ENCODE results near the gene KCTD16.

Gene KCTD16

DNA sequence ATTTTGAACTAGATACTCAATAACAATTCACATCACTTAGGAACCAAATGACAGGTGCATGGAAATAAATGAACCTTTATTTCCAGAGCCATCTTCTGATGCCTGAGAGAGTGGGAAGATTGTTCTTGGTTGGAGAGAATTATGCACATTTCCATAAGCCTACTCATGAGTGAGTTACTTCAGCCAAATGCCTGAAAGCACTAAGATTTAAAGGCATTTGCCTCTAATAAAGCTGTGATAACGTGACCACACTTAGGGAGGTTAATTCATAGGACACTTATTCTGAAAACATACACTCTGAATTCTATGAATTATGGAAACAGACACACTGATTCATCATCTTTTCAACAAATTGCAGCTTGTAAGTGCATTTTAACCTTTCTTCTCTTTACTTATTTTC, 40.0 kb downstream of the KCTD16 start:
- no peak for DNase-seq

DNA sequence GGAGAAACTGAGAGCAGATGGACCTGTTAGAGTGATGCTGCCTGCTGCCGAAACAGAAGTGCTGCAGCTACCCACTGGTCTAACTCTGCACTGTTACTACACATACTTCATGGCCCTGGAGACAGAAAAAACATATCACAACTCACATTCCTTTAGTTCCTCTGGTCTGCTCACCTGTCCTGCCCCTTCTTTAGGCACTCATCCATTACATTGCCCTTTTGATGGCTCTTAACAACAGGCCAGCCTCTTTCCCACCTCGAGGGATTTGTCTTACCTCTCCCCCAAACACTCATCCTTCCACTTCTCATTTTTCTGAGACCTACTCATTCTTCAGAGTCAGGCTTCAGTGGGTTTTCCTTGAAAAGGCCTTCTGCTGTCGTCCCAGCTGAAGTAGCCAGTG, 49.2 kb downstream of the KCTD16 start:
- DNase-seq, result no peak

DNA sequence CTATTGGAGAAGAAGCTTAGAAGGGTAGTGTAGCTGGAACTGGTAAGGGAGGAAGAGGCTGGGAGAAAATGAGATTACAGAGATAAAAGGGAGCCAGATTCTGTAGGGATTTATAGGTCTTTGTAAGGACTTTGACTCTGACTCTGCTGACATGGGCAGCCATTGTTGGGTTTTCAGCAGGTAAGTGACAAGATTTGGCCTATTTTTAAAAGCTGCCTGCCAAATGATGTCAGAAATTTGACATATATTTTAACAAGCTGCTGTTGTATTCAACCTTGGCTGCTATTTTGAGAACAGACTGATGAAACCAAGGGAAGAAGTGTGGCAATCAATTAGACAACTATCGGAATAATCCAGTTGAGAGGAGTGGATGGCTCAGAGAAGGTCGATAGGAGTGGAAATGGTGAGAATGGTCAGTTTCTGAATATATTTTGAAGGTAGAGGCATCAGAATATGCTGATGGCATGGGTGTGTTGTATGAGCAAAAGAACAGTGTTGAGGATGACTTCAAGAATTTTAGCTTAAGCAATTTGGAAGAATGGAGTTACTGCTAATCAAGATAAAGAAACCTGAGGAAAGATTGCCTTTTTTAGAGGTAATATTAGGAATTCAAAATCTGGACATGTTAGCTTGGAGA, 56.8 kb downstream of the KCTD16 start:
- DNase-seq, result no peak

DNA sequence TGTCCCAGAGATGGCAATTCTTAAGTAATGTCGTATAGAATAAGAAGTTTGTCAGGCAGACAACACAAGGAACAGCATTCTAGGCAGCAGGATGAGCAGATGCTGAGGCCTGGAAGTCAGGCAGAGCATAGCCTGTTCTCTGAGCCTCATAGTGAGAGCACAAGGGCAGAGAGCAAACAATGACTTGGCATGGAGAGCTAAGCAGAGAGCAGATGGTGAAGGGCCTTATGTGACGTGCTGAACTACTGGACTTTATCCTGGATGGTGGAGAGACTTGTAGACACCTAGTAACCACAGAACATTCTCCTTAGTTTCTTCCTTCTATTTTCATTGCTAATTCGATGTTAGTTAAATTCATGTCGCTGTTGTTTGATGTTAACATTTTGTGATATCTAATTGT, 60.1 kb downstream of the KCTD16 start:
- DNase-seq, result peak; percentile 95

DNA sequence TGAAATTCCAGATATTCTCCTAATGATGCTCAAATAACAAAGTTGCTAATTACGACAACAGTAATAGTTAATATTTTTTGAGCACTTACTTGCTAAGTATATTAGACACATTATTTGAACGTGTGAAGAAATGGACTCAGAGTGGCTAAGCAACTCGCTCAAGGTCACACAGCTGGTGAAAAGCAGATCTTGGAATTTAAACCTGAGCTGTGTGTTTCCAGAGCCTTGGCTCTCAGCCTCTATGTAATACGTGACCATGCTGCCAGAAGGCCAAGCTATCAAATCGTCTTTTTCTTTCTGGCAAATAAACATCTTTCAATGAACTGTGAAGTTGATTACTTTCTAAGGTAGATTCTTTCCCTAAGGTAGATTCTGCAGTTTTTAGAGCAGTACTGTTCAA, 61.6 kb downstream of the KCTD16 start:
- peak; percentile 27 for DNase-seq

DNA sequence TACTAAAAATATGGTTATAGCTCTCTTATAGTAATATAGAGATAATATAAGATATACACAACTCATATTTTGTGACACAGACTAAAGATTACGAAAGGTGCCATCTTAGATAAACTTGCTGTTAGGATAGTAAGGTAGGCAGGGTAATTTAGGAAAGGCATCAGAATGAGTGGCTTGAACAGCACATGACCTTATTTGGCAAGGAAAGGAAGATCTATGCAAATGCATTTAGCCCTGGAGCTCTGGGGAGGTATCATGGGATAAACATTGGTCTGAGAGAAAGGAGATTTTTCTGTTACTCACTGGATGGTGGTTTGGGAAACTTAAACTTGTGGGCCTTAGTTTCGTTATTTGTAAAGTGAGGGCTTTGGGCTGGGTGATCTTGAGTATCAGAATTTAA, 65.8 kb downstream of the KCTD16 start:
- no peak for DNase-seq

DNA sequence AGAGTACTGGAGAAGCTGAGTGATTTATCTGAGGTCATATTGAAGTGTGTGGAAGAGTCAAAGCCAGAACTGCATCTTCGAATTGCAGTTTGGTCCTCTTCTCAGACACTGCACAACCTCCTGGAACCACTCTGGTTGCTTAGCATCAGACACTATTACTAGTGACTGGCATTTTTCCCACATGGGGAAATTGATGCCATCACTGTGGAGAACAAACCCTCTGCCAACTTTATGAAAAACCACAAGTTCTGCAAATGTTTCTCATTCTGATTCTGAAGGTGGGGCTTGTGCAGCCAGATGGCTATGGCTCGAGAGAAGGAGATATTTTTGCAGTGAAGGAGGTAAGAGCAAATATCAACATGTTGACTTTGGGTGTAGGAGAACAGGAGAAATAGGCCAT, 67.2 kb downstream of the KCTD16 start:
- peak; percentile 93 for DNase-seq

DNA sequence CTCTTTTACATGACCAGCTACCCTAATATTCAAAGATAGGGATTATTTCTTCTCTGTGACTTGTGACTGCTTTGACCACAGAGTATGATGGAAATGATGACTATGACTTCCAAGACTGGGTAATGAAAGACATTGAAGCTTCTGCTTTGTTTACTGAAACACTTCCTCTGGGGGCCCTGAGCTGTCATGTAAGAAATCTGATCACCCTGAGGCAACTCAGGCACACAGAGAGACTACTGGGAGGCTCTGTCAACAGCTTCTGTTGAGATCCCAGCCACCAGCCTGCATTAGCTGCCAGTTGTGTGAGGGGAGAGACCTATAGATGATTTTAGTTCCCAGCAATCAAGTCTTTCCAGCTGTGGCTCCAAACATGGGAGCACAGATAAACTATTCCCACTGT, 76.5 kb downstream of the KCTD16 start:
- no peak for DNase-seq

DNA sequence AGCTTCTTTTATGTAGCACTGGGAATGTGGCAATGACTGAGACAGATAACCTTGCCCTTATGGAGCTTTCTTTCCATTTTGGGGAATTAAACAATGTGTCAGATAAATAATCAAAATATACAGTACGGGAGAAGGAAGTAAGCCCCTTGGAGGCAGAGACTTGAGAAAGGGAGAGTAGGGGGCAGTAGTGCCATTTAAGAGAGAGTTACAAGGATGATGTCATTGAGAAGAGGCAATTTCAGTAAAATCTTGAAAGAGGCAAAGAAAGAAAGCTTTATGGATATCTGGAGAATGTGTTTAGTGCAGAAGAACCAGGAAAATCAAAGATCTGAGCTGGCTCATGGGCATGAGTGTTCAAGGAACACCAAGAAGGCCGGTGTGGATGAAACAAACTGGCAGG, 77.3 kb downstream of the KCTD16 start:
- no peak for DNase-seq

DNA sequence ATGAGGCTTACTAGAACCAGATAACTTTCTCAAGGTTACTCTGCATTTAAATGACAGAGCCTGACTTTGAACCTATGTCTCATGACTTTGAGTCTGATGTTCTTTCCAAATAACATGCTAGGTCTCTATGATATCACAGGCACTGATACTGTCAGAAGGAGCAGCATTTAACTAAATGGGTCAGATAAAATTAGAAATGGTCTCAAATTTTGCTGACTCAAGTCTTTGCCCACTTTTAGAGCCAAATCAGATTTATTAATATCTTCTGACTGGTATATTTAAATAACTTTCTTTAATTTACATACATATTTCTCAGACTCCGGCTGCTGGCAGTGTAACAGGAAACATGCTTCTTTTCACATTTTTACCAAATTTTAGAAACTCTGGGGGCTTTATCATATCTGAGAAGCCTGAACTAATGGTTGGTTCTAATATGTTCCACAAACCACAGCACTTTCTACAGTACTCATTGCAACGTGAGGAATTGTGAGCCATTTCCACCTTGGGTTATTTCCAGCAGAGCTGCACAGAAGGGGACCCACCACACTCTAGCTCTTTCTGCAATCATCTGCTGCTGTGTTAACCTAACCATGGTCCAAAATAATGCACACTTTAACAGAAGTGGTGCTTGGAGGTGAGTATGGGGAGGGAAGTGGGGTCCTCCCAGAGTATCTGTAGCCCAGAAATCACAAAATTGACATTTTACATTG, 79.2 kb downstream of the KCTD16 start:
- DNase-seq, result no peak

DNA sequence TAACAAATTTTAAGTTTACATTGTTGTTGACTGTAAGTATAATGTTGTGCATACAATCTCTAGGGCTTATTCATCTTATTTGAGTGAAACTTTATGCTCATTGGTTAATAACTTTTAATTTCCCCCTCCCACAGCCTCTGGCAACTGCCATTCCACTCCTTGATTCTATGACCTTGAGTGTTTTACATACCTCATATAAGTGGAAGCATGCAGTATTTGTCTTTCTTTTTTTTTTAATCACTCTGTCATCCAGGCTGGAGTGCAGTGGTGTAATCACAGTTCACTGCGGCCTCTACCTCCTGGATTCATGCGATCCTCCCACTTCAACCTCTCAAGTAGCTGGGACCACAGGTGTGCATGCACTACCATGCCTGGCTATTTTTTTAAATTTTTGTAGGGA, 83.9 kb downstream of the KCTD16 start:
- DNase-seq, result no peak

DNA sequence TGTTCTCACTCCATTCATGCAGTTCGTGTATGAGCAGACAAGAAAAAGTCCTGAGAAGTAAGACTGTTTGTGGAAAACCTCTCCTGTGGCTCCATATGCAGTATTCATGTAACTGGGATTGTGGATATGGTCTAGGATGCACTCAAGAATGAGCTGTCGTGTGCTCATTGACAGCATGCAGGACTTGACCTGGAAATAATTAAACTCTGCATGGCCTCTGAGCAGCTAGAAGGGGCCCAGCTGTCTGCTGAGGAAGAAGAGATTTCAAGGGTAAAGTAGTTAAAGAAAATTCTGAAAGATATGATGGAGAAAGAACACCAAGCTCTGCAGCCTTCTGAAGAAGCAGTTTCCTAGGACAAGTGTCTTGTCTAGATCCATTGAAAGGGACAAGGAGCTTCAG, 89.4 kb downstream of the KCTD16 start:
- no peak for DNase-seq

DNA sequence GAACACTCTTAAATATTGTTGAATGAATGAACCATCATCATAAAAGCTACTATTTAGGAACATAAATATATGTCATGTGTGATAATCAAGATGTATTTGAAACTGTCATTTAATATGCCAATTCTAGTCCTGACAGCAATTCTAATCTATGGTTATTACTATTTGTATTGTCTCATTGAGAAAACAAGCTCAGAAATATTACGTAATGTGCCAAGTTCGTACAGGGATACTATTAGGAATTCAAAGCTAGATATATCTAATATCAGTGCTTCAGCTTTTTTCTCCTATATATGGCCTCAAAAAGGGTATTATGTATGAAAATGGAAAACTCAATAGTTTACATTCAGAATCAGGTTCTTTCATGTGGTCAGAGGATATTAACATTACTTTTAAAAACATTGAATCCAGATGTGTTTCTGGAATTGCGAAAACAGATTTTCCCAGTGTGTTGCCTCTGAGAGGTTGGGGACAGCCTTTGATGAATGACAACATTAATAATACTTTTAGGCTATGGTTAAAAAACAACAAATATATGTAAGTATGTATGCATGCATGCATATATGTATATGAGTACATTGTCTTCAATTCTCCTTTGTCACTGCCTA, 95.1 kb downstream of the KCTD16 start:
- DNase-seq, result no peak

DNA sequence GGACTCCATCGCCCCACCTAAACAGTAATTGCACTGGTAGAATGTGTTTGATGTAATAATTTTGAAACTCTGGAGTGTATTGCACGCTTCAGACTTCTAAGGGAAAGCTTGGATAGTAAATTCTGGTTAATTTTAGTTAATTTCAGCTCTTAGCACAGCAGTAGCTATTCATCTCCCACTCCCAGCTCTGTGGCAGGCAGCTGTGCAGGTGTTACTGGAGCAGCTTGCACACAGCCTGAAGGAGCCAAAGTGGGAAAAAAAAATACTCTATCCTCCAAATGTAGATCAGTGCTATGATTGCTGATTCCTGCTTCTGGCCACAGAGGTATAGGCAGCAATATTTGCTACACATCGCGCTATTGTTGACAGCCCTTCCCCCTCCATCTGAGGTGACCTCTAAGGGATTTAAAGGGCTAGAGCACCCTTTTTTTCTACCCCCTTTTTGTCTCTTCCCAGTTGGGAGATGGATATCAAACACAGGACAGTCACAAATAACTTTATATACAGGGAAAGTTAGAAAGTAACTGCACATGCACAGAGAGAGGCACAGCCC, 97.4 kb downstream of the KCTD16 start:
- DNase-seq, result no peak

DNA sequence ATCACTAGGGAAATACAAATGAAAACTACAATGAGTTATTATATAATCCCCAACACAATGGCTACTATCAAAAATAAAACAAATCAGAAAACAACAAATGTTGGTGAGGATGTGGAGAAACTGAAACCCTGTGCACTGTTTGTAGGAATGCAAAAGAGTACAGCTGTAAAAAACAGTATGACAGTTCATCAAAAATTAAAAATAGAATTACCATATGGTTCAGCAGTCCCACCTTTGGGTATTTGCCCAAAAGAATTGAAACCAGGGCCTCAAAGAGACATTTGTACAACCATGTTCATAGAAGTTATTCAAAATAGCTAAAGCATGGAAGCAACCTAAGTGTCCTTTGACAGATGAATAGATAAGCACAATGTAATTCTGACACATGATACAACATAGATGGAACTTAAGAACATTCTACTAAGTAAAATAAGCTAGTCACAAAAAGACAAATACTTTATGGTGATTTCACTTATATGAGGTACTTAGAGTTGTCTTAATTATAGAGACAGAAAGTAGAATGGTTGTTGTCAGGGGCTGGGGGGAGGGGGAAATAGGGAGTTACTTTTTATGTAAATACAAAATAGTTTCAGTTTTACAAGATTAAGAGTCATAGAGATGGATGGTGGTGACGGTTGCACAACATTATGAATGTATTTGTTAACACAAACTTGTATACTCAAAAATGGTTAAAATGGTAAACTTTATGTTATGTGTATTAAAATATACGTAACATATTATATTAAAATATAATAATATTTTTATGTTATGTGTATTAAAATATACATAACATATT, 102.8 kb downstream of the KCTD16 start:
- DNase-seq, result no peak

DNA sequence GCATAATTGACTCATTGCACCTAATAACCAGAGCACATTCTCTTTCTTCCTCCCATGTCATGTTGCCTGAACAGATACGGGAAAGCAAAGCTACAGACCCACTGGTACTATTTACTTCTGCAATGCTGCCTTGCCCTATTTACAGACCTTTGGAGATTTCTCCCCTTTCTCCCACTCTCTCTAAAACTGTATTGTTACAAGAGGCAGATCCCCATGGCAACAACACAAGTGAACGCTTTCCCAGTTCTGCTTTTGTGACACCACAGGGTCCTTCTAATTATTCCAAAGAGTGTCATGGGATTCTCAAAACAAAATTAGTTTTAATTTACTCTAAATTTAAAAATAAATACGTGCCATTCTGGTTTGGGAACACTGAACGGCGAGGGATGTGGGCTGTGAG, 104.7 kb downstream of the KCTD16 start:
- DNase-seq, result no peak

DNA sequence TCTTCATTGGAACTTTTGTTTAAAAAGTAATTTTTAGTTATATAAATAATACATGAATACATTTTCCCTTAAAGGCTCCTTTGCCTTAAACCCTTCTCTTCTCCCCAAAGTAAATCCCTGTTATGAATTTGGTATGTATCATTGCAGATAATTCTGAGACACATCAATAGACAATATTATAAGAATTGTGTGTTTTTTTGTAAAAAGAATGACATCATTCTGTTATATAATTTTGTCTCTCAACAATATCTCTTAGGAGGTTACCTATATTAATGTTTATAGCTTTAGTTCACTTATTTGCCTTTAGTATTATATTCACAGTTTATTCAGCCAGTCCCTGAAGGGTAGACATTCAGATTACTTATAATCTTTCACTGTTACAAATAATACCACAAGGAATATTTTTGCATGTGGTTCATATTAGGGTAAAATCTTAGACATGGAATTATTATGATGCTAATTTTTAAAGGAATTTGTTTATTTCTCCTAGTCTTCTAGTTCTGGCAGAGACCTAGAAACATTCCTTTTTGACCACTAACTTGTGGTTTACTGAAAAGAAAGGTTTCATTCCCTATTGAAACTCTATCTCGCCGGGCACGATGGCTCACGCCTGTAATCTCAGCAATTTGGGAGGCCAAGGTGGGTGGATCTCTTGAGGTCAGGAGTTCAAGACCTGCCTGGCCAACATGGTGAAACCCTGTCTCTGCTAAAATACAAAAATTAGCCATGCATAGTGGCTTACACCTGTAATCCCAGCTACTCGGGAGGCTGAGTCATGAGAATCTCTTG, 105.6 kb downstream of the KCTD16 start:
- DNase-seq, result no peak

DNA sequence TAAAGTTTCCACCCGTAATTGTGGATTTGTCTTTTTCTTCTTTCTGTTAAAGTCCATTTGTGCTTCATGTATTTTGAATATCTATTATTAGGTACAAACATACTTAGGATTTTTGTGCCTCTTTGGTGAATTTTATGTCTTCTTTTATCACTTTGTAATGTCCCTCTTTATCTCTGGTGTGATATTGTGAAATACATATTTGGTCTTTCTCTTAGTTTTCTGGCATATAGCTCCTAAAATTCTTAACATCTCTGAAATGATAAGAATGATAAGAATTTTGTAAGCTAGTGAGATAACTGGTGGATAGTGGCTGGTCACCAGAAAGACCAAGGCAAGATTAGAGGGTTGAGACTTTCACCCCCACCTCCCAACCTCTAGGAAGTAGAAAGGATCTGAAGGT, 111.1 kb downstream of the KCTD16 start:
- no peak for DNase-seq

DNA sequence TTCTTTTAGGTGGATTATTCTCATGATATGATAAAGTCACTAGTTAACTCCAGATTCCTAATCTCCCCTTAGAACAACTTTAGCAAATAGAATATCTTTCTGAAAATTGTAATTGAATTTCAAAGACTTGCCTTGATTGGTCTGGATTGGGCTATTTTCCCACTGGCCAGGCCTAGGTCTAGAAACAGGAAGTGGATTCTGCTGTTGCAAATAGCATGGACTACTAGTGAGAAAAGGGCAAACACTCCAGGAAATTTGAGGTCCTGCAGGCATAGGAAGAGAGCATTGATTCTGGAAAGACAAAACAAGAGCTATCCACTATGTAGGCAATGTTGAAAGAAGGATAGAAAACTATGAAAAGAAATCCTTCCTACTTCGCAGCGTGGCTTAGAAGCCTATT, 113.4 kb downstream of the KCTD16 start:
- no peak for DNase-seq

DNA sequence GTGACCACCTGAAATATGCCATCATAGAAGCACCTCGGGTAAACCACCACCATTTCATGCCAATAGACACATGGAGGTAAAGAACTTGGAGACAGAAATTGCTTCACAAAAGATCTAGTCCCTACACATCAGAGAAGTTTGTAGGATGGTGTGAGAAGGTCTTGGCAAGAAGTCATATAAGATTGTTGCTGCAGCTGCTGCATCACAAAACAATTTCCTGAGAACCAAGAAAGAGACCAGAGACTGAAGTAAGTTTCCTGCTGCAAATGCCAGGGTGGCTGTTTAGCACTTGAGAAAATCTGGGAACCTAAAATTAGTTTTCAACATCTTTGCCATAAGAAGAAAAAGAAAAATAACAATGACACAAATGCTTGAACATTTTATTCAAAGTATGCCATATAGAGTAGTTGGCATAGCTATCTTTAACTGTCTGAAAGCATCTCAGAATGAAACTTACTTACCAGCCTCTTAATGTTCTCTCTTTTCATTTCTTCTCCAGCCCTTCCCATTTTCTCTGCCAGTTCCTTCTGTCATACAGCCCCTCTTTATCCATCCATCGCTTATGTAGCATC, 114.3 kb downstream of the KCTD16 start:
- DNase-seq, result no peak

DNA sequence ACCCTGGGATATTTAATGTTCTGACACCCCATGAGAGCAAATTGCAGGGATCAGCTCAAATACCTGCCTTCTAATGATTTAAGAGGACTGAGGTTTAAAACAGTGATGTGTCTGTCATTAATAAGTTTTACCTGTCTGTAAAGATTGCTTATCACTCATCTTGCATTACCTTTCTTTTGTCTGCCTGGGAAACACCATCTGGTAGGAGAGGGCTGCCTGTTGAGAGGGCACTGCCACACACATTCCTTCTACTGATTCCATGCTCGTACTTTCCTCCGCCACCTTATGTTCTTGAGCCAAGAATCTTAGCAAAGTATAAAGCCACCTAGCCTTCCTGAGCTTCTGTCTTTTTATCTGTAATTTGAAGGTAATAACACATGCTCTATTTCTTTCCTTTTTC, 118.6 kb downstream of the KCTD16 start:
- no peak for DNase-seq

DNA sequence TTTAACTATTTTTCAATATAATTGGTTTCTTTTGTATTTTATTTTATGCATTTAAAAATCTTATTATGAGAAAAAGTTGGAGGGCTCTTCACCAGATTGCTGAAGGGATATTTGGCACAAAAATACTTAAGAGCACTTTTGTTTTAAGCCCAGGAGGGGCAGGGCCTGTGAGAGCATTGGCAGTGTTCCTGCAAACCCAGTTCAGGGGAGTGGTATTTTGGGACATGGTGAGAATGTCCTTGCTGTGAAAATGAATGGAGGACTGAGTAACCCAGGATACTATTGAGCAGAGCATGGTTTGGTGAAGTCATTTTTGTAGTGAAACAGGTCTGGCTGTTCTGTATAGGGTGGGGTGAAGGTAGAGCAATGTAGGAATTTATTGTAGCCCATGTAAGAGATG, 121.4 kb downstream of the KCTD16 start:
- DNase-seq, result peak; percentile 36

Data from NCI-H446 treated with DMSO at 0.1 percent for 48 hours (cell line).